Neural progenitor cell (in vitro differentiated cells): ENCODE results near the gene CADM1.

Experiments
- EZH2 ChIP-seq: fragments of 200-600 bp; sonication (generic); IDR thresholded peaks from 2 replicates; pipeline ENCODE4 v1.6.1; 2017; ENCODE audit warnings: antibody characterized with exemption, mild to moderate bottlenecking, moderate library complexity
- EZH2phosphoT487 ChIP-seq: fragments of 200-600 bp; sonication (generic); IDR thresholded peaks from 2 replicates; pipeline ENCODE4 v1.6.1; 2017; ENCODE audit warnings: antibody characterized with exemption
- TF ChIP-seq, protein P1 (sequence below): fragments of 200-600 bp; sonication (generic); IDR thresholded peaks from 2 replicates; pipeline ENCODE4 v1.5.1; 2017; ENCODE audit warnings: antibody characterized with exemption, mild to moderate bottlenecking

DNA sequence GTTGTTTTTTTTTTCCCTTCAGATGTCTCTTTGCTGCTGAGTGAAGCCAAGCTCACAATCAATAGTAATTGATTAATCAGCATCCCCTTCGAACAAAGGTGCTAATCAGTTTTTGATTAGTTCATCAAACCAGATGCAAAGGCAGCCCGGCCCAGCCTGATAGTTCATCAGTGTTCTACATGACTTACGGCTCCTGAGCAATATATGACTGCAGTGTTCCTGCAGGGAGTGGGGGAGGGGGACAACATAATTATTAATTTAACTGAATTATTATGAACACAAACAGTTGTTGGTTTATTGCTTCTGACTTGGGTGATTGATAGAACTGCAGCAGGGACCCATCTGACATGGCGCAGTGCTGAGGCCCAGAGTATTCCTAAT, 315.3 kb downstream of the CADM1 start:
- TF ChIP-seq, protein P1, sequence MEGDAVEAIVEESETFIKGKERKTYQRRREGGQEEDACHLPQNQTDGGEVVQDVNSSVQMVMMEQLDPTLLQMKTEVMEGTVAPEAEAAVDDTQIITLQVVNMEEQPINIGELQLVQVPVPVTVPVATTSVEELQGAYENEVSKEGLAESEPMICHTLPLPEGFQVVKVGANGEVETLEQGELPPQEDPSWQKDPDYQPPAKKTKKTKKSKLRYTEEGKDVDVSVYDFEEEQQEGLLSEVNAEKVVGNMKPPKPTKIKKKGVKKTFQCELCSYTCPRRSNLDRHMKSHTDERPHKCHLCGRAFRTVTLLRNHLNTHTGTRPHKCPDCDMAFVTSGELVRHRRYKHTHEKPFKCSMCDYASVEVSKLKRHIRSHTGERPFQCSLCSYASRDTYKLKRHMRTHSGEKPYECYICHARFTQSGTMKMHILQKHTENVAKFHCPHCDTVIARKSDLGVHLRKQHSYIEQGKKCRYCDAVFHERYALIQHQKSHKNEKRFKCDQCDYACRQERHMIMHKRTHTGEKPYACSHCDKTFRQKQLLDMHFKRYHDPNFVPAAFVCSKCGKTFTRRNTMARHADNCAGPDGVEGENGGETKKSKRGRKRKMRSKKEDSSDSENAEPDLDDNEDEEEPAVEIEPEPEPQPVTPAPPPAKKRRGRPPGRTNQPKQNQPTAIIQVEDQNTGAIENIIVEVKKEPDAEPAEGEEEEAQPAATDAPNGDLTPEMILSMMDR, result no peak
- TF ChIP-seq EZH2phosphoT487 (no peak), EZH2 (no peak)
